Gastrocnemius medialis (tissue), 4 donors: ENCODE measurements around the gene SULT2B1.

Experiments used
- POLR2A ChIP-seq, 2 donors: fragments of 450-650 bp; IDR thresholded peaks; one replicate each; pipeline ENCODE4 v1.6.1; 2017; ENCODE audit warnings: antibody characterized with exemption in 2 of 2, mild to moderate bottlenecking in 2 of 2, moderate library complexity in 2 of 2
- TF ChIP-seq, protein P1 (sequence below), 5 experiments: fragments of 450-650 bp in 3 of 5; fragments of 200-600 bp in 2 of 5; sonication (generic) in 2 of 5; IDR thresholded peaks in 4 of 5; conservative IDR thresholded peaks in 1 of 5; 1 replicate in 4 of 5; 2 replicates in 1 of 5; pipeline ENCODE4 v1.5.1; 2016 to 2019; ENCODE audit warnings: antibody characterized with exemption in 5 of 5, mild to moderate bottlenecking in 3 of 5, moderate library complexity in 3 of 5

DNA sequence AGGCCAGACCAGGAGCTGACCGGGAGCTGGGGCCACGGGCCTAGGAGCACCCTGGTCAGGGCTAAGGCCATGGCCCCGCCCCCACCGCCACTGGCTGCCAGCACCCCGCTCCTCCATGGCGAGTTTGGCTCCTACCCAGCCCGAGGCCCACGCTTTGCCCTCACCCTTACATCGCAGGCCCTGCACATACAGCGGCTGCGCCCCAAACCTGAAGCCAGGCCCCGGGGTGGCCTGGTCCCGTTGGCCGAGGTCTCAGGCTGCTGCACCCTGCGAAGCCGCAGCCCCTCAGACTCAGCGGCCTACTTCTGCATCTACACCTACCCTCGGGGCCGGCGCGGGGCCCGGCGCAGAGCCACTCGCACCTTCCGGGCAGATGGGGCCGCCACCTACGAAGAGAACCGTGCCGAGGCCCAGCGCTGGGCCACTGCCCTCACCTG, 73.9 kb downstream of the SULT2B1 start:
- TF ChIP-seq, protein P1, sequence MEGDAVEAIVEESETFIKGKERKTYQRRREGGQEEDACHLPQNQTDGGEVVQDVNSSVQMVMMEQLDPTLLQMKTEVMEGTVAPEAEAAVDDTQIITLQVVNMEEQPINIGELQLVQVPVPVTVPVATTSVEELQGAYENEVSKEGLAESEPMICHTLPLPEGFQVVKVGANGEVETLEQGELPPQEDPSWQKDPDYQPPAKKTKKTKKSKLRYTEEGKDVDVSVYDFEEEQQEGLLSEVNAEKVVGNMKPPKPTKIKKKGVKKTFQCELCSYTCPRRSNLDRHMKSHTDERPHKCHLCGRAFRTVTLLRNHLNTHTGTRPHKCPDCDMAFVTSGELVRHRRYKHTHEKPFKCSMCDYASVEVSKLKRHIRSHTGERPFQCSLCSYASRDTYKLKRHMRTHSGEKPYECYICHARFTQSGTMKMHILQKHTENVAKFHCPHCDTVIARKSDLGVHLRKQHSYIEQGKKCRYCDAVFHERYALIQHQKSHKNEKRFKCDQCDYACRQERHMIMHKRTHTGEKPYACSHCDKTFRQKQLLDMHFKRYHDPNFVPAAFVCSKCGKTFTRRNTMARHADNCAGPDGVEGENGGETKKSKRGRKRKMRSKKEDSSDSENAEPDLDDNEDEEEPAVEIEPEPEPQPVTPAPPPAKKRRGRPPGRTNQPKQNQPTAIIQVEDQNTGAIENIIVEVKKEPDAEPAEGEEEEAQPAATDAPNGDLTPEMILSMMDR (IDR thresholded peaks at IDR 0.05 in 4 of 5, conservative IDR thresholded peaks at IDR 0.05 in 1 of 5) = no peak
- TF ChIP-seq POLR2A (IDR thresholded peaks at IDR 0.05) = no peak
